Sigmoid colon (tissue), 4 donors: ENCODE measurements around the gene GPHA2.

Source experiments
- CTCF ChIP-seq, 4 experiments: fragments of 450-650 bp in 3 of 4; fragments of 200-600 bp in 1 of 4; IDR thresholded peaks; one replicate each; pipeline ENCODE4 v1.5.1; 2016 to 2019; ENCODE audit warnings: antibody characterized with exemption in 4 of 4, mild to moderate bottlenecking in 3 of 4, moderate library complexity in 2 of 4
- EP300 ChIP-seq, 4 donors: sonication (generic); formaldehyde crosslinking; IDR thresholded peaks; one replicate each; pipeline ENCODE4 v1.6.1; 2017; ENCODE audit warnings: antibody characterized with exemption in 4 of 4

GRCh38 chr11:64891215-64891848 lies 44.4 kb downstream of the GPHA2 start:
- no peak for TF ChIP-seq CTCF (IDR thresholded peaks at IDR 0.05)
- TF ChIP-seq EP300 (IDR thresholded peaks at IDR 0.05), result no peak
